K562 (cell line): ENCODE data around the gene YIPF2. TPM values are rescaled to one million over a fixed set of nuclear protein-coding genes. Genes with fewer than 3 reads are reported as not detected.

Experiments used
- FOXA1 ChIP-seq: fragments of 450-650 bp; IDR thresholded peaks from 2 replicates; pipeline ENCODE4 v1.6.1; 2016; ENCODE audit warnings: mild to moderate bottlenecking, borderline replicate concordance
- KLF13 ChIP-seq: fragments of 450-650 bp; IDR thresholded peaks from 2 replicates; pipeline ENCODE4 v1.6.1; 2016; ENCODE audit warnings: missing genetic modification characterization, low read depth, mild to moderate bottlenecking, missing compliant biosample characterization, moderate library complexity, borderline replicate concordance
- MCM7 ChIP-seq, 2 experiments: fragments of 450-650 bp; IDR thresholded peaks; 2 replicates each; pipeline ENCODE4 v1.6.1; 2016 to 2018
- PHF8 ChIP-seq: fragments of 200-600 bp; sonication (generic); IDR thresholded peaks from 2 replicates; pipeline ENCODE4 v1.6.1; 2012; ENCODE audit warnings: mixed run types, mild to moderate bottlenecking, inconsistent platforms, low read length, moderate library complexity, borderline replicate concordance
- SAP30 ChIP-seq: fragments of 200-600 bp; sonication (generic); IDR thresholded peaks from 2 replicates; pipeline ENCODE4 v1.6.1; 2012; ENCODE audit warnings: borderline replicate concordance, low read depth, mild to moderate bottlenecking, moderate library complexity, low read length, control low read depth, inconsistent platforms; ENCODE audit not compliant: insufficient read depth, poor library complexity, severe bottlenecking
- TFAP4 ChIP-seq: sonication (generic); formaldehyde crosslinking; IDR thresholded peaks from 2 replicates; pipeline ENCODE4 v1.8.0; 2022; ENCODE audit warnings: missing genetic modification reagents, mild to moderate bottlenecking, moderate library complexity, borderline replicate concordance
- polyA plus RNA-seq, 8 experiments: library from polyadenylated mRNA; depleted of rRNA in 4 of 8; stranded (reverse) in 5 of 8; unstranded in 3 of 8; fragments of >200 nt; fragmentation: Nextera tagmentation in 2 of 8; fragmentation: Illumina TruSeq in 1 of 8; extraction: Ambion mirVana in 2 of 8; extraction: Trizol in 1 of 8; gene quantifications; 2 replicates each; pipeline versions ENCODE4 v1.2.1 to v1.2.3, GENCODE V29; 2011 to 2014; ENCODE audit warnings: inconsistent platforms in 1 of 8, missing spikeins in 1 of 8
- total RNA-seq, 7 experiments: library from RNA; depleted of rRNA in 6 of 7; stranded (reverse); fragments of >200 nt in 6 of 7; fragmentation: Illumina TruSeq in 2 of 7; extraction: Trizol in 2 of 7; gene quantifications; 2 replicates each; pipeline versions ENCODE4 v1.2.1 to v1.2.3, GENCODE V29; 2011 to 2021; ENCODE audit warnings: low replicate concordance in 1 of 7
- TF ChIP-seq, protein P1 (sequence below), 2 experiments: fragments of 450-650 bp; conservative IDR thresholded peaks; 2 replicates each; pipeline ENCODE4 v1.6.1; 2017; ENCODE audit warnings: mild to moderate bottlenecking in 2 of 2, moderate library complexity in 2 of 2

YIPF2 gene
- total and polyA plus RNA-seq, 9 of the 15 experiments (the other 6 are each of a cell fraction or from before 2014, with no cell fraction given), result 1.3 to 65.2 (median 31.6) TPM

- TF ChIP-seq PHF8 (0 out of 2 replicates have a peak, but pooled peaks have one; percentile 46), KLF13 (tag) (no peak), SAP30 (peak; percentile 41), FOXA1 (no peak), TFAP4 (peak; percentile 82; the same call in 1 of the 2 replicates), MCM7 (IDR thresholded peaks at IDR 0.05) (no peak)
- TF ChIP-seq, protein P1, sequence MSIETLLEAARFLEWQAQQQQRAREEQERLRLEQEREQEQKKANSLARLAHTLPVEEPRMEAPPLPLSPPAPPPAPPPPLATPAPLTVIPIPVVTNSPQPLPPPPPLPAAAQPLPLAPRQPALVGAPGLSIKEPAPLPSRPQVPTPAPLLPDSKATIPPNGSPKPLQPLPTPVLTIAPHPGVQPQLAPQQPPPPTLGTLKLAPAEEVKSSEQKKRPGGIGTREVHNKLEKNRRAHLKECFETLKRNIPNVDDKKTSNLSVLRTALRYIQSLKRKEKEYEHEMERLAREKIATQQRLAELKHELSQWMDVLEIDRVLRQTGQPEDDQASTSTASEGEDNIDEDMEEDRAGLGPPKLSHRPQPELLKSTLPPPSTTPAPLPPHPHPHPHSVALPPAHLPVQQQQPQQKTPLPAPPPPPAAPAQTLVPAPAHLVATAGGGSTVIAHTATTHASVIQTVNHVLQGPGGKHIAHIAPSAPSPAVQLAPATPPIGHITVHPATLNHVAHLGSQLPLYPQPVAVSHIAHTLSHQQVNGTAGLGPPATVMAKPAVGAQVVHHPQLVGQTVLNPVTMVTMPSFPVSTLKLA (conservative IDR thresholded peaks at IDR 0.05), result peak in 1 of 2 experiments; percentile 68; a peak in 2 of 4 replicates
These were observed 493 bp downstream of the YIPF2 start (continued) for GRCh38 chr19:10927730-10928562.
